GM12878 (cell line): ENCODE measurements around the gene BRCA2.

ENCODE experiments used
- BMI1 ChIP-seq: fragments of 450-650 bp; IDR thresholded peaks from 2 replicates; pipeline ENCODE4 v1.6.1; 2016; ENCODE audit warnings: mild to moderate bottlenecking, moderate library complexity, borderline replicate concordance
- CHD4 ChIP-seq: fragments of 200-600 bp; sonication (generic); IDR thresholded peaks from 2 replicates; pipeline ENCODE4 v1.6.1; 2016; ENCODE audit warnings: mild to moderate bottlenecking
- CREM ChIP-seq: IDR thresholded peaks from 2 replicates; pipeline ENCODE4 v1.6.1; 2014; ENCODE audit warnings: antibody characterized with exemption, low read depth
- CTCF ChIP-seq, 3 experiments: IDR thresholded peaks in 2 of 3; conservative IDR thresholded peaks in 1 of 3; 2 replicates each; pipeline ENCODE4 v1.5.1; 2011; ENCODE audit warnings: low read depth in 3 of 3, low read length in 3 of 3, mild to moderate bottlenecking in 3 of 3, control low read depth in 2 of 3, moderate library complexity in 2 of 3, inconsistent platforms in 1 of 3, mixed read lengths in 1 of 3; ENCODE audit not compliant: control insufficient read depth in 2 of 3, insufficient read depth in 1 of 3; ENCODE audit errors: extremely low read depth in 1 of 3
- IRF3 ChIP-seq: fragments of 450-650 bp; IDR thresholded peaks from 2 replicates; pipeline ENCODE4 v1.6.1; 2014; ENCODE audit warnings: mild to moderate bottlenecking
- LARP7 ChIP-seq: fragments of 450-650 bp; IDR thresholded peaks from 2 replicates; pipeline ENCODE4 v1.6.1; 2017; ENCODE audit warnings: mild to moderate bottlenecking
- PKNOX1 ChIP-seq: fragments of 450-650 bp; IDR thresholded peaks from 2 replicates; pipeline ENCODE4 v1.6.1; 2016; ENCODE audit warnings: mild to moderate bottlenecking
- POLR2AphosphoS5 ChIP-seq: IDR thresholded peaks from 2 replicates; pipeline ENCODE4 v1.6.1; 2011; ENCODE audit warnings: mild to moderate bottlenecking, low read length, inconsistent platforms
- ZBTB11 ChIP-seq: fragments of 450-650 bp; formaldehyde crosslinking; IDR thresholded peaks from 2 replicates; pipeline ENCODE4 v1.5.0; 2022; ENCODE audit warnings: mild to moderate bottlenecking, missing genetic modification characterization

GRCh38 chr13:32403108-32403507 is 87.8 kb downstream of the BRCA2 start:
- TF ChIP-seq POLR2AphosphoS5: no peak
- TF ChIP-seq ZBTB11: no peak
- TF ChIP-seq IRF3: no peak
- no peak for TF ChIP-seq LARP7
- TF ChIP-seq CREM: no peak
- no peak for TF ChIP-seq CTCF (IDR thresholded peaks at IDR 0.05 in 2 of 3, conservative IDR thresholded peaks at IDR 0.05 in 1 of 3; ENCODE audit: control insufficient read depth in 2 of 3, extremely low read depth in 1 of 3, insufficient read depth in 1 of 3, low read depth in 3 of 3, low read length in 3 of 3)
- TF ChIP-seq CHD4: no peak
- no peak for TF ChIP-seq PKNOX1
- TF ChIP-seq BMI1: no peak
